Measurements from ENCODE around the gene TMTC2.

DNA sequence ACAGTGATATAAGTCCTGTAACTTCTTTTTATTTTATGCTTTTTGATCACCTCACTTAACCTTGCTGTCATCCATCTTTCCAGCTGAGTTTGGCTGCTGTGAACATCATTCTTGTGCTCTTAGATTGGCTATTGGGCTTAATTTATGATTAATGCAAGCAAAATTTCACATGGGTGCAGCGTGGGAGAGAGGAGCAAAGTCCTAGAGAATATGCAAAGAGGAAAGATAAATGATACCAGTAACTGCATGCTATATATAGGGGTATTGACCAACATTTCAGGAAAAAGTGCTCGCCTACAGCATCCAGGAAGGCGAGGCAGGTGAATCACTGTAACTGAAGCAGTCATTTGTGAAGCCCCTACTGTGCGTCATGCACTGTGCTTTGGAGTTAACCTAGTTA is 153.1 kb downstream of the TMTC2 start:
- TF ChIP-seq, protein P1, sequence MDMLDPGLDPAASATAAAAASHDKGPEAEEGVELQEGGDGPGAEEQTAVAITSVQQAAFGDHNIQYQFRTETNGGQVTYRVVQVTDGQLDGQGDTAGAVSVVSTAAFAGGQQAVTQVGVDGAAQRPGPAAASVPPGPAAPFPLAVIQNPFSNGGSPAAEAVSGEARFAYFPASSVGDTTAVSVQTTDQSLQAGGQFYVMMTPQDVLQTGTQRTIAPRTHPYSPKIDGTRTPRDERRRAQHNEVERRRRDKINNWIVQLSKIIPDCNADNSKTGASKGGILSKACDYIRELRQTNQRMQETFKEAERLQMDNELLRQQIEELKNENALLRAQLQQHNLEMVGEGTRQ (IDR thresholded peaks at IDR 0.05; ENCODE audit: borderline replicate concordance, low read depth, low read length) = no peak
- TF ChIP-seq, protein P2, sequence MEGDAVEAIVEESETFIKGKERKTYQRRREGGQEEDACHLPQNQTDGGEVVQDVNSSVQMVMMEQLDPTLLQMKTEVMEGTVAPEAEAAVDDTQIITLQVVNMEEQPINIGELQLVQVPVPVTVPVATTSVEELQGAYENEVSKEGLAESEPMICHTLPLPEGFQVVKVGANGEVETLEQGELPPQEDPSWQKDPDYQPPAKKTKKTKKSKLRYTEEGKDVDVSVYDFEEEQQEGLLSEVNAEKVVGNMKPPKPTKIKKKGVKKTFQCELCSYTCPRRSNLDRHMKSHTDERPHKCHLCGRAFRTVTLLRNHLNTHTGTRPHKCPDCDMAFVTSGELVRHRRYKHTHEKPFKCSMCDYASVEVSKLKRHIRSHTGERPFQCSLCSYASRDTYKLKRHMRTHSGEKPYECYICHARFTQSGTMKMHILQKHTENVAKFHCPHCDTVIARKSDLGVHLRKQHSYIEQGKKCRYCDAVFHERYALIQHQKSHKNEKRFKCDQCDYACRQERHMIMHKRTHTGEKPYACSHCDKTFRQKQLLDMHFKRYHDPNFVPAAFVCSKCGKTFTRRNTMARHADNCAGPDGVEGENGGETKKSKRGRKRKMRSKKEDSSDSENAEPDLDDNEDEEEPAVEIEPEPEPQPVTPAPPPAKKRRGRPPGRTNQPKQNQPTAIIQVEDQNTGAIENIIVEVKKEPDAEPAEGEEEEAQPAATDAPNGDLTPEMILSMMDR (IDR thresholded peaks at IDR 0.05 in 2 of 3, conservative IDR thresholded peaks at IDR 0.05 in 1 of 3; ENCODE audit: control insufficient read depth in 2 of 3, extremely low read depth in 1 of 3, insufficient read depth in 1 of 3, low read depth in 3 of 3, low read length in 3 of 3) = no peak
- TF ChIP-seq POLR2AphosphoS5 (IDR thresholded peaks at IDR 0.05; ENCODE audit: low read length) (no peak), TAF1 (IDR thresholded peaks at IDR 0.05; ENCODE audit: borderline replicate concordance, low read depth, low read length) (no peak), EZH2 (IDR thresholded peaks at IDR 0.05; ENCODE audit: borderline replicate concordance, control insufficient read depth, low read depth, low read length) (no peak), POLR2A (IDR thresholded peaks at IDR 0.05; ENCODE audit: low read depth, low read length) (no peak), RELA (IDR thresholded peaks at IDR 0.05; ENCODE audit: borderline replicate concordance, partially characterized antibody) (no peak), CBX5 (IDR thresholded peaks at IDR 0.05; ENCODE audit: low read depth) (no peak), MYC (IDR thresholded peaks at IDR 0.05; ENCODE audit: insufficient read depth, insufficient read length, insufficient replicate concordance, low read length, severe bottlenecking) (no peak), GABPA (IDR thresholded peaks at IDR 0.05; ENCODE audit: low read depth) (no peak)
- TF ChIP-seq, protein P3, sequence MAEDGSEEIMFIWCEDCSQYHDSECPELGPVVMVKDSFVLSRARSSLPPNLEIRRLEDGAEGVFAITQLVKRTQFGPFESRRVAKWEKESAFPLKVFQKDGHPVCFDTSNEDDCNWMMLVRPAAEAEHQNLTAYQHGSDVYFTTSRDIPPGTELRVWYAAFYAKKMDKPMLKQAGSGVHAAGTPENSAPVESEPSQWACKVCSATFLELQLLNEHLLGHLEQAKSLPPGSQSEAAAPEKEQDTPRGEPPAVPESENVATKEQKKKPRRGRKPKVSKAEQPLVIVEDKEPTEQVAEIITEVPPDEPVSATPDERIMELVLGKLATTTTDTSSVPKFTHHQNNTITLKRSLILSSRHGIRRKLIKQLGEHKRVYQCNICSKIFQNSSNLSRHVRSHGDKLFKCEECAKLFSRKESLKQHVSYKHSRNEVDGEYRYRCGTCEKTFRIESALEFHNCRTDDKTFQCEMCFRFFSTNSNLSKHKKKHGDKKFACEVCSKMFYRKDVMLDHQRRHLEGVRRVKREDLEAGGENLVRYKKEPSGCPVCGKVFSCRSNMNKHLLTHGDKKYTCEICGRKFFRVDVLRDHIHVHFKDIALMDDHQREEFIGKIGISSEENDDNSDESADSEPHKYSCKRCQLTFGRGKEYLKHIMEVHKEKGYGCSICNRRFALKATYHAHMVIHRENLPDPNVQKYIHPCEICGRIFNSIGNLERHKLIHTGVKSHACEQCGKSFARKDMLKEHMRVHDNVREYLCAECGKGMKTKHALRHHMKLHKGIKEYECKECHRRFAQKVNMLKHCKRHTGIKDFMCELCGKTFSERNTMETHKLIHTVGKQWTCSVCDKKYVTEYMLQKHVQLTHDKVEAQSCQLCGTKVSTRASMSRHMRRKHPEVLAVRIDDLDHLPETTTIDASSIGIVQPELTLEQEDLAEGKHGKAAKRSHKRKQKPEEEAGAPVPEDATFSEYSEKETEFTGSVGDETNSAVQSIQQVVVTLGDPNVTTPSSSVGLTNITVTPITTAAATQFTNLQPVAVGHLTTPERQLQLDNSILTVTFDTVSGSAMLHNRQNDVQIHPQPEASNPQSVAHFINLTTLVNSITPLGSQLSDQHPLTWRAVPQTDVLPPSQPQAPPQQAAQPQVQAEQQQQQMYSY (CRISPR knock-in tag; IDR thresholded peaks at IDR 0.05) = no peak

All from GM12878 (cell line).